ENCODE results near the gene ZCCHC7.

DNA sequence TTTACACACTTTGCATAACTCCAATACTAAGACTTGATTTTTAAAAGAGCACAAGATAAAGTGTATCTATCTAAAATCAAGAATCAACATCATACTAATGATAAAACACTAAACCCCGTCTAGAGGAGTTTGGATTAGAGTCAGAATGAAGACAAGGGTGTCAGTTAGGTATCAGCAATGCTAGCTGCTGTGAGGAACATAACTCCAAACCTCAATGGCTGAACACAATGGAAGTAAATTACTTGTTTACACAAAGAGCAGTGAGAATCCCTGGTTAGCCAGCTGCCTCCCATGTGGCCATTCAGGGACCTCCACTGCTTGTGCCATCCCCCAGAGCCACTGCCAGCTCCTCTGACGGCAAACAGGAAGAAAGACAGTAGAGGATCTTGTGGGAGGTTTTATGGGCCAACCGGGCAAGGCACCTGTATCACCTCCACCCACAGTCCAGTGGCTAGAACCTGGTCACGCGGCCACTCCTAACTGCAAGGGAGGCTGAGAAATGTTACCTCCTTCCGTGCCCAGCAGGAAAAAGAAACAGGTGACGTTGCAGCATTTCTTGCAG lies 278.2 kb downstream of the ZCCHC7 start:
- TF ChIP-seq, protein P1, sequence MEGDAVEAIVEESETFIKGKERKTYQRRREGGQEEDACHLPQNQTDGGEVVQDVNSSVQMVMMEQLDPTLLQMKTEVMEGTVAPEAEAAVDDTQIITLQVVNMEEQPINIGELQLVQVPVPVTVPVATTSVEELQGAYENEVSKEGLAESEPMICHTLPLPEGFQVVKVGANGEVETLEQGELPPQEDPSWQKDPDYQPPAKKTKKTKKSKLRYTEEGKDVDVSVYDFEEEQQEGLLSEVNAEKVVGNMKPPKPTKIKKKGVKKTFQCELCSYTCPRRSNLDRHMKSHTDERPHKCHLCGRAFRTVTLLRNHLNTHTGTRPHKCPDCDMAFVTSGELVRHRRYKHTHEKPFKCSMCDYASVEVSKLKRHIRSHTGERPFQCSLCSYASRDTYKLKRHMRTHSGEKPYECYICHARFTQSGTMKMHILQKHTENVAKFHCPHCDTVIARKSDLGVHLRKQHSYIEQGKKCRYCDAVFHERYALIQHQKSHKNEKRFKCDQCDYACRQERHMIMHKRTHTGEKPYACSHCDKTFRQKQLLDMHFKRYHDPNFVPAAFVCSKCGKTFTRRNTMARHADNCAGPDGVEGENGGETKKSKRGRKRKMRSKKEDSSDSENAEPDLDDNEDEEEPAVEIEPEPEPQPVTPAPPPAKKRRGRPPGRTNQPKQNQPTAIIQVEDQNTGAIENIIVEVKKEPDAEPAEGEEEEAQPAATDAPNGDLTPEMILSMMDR (IDR thresholded peaks at IDR 0.05) = no peak
- TF ChIP-seq GATA3 (IDR thresholded peaks at IDR 0.05; ENCODE audit: borderline replicate concordance) = no peak
- TF ChIP-seq CEBPB (IDR thresholded peaks at IDR 0.05) = no peak
- TF ChIP-seq NFE2L2 (conservative IDR thresholded peaks at IDR 0.05; ENCODE audit: low read length) = no peak
- TF ChIP-seq HDAC2 (IDR thresholded peaks at IDR 0.05) = no peak
- no peak for TF ChIP-seq RAD21 (conservative IDR thresholded peaks at IDR 0.05 in 1 of 2, IDR thresholded peaks at IDR 0.05 in 1 of 2)
- no peak for TF ChIP-seq POLR2A (IDR thresholded peaks at IDR 0.05; ENCODE audit: low read length)
- no peak for TF ChIP-seq POLR2AphosphoS2 (conservative IDR thresholded peaks at IDR 0.05; ENCODE audit: low read length)
- TF ChIP-seq, protein P2, sequence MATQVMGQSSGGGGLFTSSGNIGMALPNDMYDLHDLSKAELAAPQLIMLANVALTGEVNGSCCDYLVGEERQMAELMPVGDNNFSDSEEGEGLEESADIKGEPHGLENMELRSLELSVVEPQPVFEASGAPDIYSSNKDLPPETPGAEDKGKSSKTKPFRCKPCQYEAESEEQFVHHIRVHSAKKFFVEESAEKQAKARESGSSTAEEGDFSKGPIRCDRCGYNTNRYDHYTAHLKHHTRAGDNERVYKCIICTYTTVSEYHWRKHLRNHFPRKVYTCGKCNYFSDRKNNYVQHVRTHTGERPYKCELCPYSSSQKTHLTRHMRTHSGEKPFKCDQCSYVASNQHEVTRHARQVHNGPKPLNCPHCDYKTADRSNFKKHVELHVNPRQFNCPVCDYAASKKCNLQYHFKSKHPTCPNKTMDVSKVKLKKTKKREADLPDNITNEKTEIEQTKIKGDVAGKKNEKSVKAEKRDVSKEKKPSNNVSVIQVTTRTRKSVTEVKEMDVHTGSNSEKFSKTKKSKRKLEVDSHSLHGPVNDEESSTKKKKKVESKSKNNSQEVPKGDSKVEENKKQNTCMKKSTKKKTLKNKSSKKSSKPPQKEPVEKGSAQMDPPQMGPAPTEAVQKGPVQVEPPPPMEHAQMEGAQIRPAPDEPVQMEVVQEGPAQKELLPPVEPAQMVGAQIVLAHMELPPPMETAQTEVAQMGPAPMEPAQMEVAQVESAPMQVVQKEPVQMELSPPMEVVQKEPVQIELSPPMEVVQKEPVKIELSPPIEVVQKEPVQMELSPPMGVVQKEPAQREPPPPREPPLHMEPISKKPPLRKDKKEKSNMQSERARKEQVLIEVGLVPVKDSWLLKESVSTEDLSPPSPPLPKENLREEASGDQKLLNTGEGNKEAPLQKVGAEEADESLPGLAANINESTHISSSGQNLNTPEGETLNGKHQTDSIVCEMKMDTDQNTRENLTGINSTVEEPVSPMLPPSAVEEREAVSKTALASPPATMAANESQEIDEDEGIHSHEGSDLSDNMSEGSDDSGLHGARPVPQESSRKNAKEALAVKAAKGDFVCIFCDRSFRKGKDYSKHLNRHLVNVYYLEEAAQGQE (IDR thresholded peaks at IDR 0.05) = no peak
